ENCODE measurements around the gene SLC25A12. TPM values are rescaled to one million over a fixed set of nuclear protein-coding genes. Genes with fewer than 3 reads are reported as not detected.

Gene SLC25A12
- total and polyA plus RNA-seq, 2 donors (not counting 1 experiment from before 2014, with no cell fraction given), result 10.0 to 21.0 TPM

DNA sequence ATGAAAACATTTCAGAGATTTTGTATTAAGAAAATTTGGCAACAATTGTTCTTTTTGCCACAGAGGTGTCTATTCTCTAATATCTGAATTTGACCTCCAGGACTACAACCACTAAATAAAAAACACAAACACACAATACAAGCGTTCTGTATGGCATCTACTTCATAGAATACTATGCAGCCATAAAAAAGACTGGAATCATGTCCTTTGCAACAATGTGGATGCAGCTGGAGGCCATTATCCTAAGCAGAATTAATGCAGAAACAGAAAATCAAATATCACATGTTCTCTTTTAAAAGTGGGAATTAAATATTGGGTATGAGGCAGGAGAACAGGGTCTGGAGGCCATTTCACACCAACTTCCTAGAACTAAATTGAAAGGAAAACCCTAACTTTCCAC lies 19.5 kb downstream of the SLC25A12 start:
- Histone ChIP-seq H3K79me2 (ENCODE audit: control insufficient read depth, insufficient read depth, low read length) (peaks cover 16% of the 10 kb centered on the region), H3K9me3 (ENCODE audit: control extremely low read depth in 1 of 3, control insufficient read depth in 2 of 3, insufficient read depth in 1 of 3, low read length in 2 of 3) (peaks cover 0 to 10% (median 0%) of the 10 kb centered on the region in 3 donors), H3K36me3 (replicated peaks in 1 of 2; ENCODE audit: control extremely low read depth in 1 of 2, control insufficient read depth in 1 of 2, extremely low read depth in 1 of 2, insufficient read depth in 2 of 2, low read length in 1 of 2) (peaks cover 0 to 17% of the 10 kb centered on the region in 2 experiments), H3K9ac (ENCODE audit: low read length) (no peak overlapping the region), H3K4me3 (ENCODE audit: control extremely low read depth in 1 of 5, extremely low read depth in 1 of 5, insufficient read depth in 1 of 5, low read depth in 2 of 5, low read length in 4 of 5) (no peak overlapping the region), H3K27ac (ENCODE audit: low read length in 2 of 2) (no peak overlapping the region), H2AFZ (ENCODE audit: insufficient read depth, low read depth, low read length, poor library complexity, severe bottlenecking) (no peak overlapping the region), H3K27me3 (replicated peaks in 1 of 4; ENCODE audit: control extremely low read depth in 1 of 4, control insufficient read depth in 3 of 4, insufficient read depth in 4 of 4, low read length in 3 of 4) (no peaks in the 10 kb centered on the region), H3K4me2 (replicated peaks; ENCODE audit: low read depth, low read length, poor library complexity, severe bottlenecking) (no peak overlapping the region), H3K4me1 (ENCODE audit: control insufficient read depth in 2 of 2, insufficient read depth in 2 of 2, low read length in 2 of 2) (no peaks in the 10 kb centered on the region), H4K20me1 (ENCODE audit: control insufficient read depth, insufficient read depth, low read length, poor library complexity, severe bottlenecking) (no peaks in the 10 kb centered on the region)
- no peaks in the 10 kb centered on the region for H3K9me3 Mint-ChIP-seq (ENCODE audit: insufficient read depth)
- intact Hi-C loops (cut with micrococcal nuclease), result no loop called here
- DNase-seq, result no peak
- TF ChIP-seq EZH2 (IDR thresholded peaks at IDR 0.05; ENCODE audit: borderline replicate concordance, insufficient read depth, low read depth, low read length, poor library complexity, severe bottlenecking), result no peak
- TF ChIP-seq, protein P1, sequence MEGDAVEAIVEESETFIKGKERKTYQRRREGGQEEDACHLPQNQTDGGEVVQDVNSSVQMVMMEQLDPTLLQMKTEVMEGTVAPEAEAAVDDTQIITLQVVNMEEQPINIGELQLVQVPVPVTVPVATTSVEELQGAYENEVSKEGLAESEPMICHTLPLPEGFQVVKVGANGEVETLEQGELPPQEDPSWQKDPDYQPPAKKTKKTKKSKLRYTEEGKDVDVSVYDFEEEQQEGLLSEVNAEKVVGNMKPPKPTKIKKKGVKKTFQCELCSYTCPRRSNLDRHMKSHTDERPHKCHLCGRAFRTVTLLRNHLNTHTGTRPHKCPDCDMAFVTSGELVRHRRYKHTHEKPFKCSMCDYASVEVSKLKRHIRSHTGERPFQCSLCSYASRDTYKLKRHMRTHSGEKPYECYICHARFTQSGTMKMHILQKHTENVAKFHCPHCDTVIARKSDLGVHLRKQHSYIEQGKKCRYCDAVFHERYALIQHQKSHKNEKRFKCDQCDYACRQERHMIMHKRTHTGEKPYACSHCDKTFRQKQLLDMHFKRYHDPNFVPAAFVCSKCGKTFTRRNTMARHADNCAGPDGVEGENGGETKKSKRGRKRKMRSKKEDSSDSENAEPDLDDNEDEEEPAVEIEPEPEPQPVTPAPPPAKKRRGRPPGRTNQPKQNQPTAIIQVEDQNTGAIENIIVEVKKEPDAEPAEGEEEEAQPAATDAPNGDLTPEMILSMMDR (IDR thresholded peaks at IDR 0.05), result no peak
- H3K27ac Mint-ChIP-seq, result no peak overlapping the region
- peaks cover 9% of the 10 kb centered on the region for H3K4me1 Mint-ChIP-seq
- ChIA-PET CTCF (no interaction called here), POLR2A (no interaction called here)
- ATAC-seq (ENCODE audit: low read depth), result no peak
- no peaks in the 10 kb centered on the region for H3K27me3 Mint-ChIP-seq
- 100% methylated on average over 1 of the region's 1 CpG for WGBS (ENCODE audit: insufficient coverage)
- no peak overlapping the region for H3K4me3 Mint-ChIP-seq

DNA sequence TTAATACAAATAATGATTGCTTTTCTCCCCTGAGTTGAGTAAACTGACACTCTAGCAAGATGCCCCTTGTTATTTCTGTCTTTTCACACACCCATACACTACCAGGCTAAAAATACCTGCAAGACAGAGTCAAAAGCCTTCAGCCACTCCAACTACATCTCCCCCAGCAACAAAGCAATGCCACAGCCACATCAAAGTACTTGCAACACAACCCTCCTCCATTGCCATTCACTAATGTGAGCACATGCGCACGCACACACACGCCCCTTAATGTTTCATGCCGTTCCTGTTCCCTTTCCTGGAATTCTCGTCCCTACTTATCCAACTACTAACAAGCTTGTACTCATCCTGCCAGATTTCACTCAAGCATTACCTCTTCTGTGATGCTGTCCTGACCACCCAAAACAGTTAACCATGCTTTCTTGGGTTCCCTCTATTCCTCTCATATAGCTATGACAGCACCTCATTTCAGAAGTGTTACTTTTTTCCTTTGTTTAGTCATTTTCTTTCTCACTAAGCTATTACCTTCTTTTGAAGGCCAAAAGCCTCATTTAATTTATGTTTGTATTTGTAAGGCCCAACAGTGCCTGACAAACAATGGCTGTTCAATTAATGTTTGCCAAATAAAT lies 29.6 kb downstream of the SLC25A12 start:
- ATAC-seq (ENCODE audit: low read depth) (no peak), DNase-seq (no peak)
- Histone ChIP-seq H3K4me2 (replicated peaks; ENCODE audit: low read depth, low read length, poor library complexity, severe bottlenecking) (no peak overlapping the region), H4K20me1 (ENCODE audit: control insufficient read depth, insufficient read depth, low read length, poor library complexity, severe bottlenecking) (peaks cover 13% of the 10 kb centered on the region), H3K4me3 (ENCODE audit: control extremely low read depth in 1 of 5, extremely low read depth in 1 of 5, insufficient read depth in 1 of 5, low read depth in 2 of 5, low read length in 4 of 5) (no peak overlapping the region), H3K27me3 (replicated peaks in 1 of 4; ENCODE audit: control extremely low read depth in 1 of 4, control insufficient read depth in 3 of 4, insufficient read depth in 4 of 4, low read length in 3 of 4) (no peaks in the 10 kb centered on the region), H2AFZ (ENCODE audit: insufficient read depth, low read depth, low read length, poor library complexity, severe bottlenecking) (no peak overlapping the region), H3K9me3 (ENCODE audit: control extremely low read depth in 1 of 3, control insufficient read depth in 2 of 3, insufficient read depth in 1 of 3, low read length in 2 of 3) (no peaks in the 10 kb centered on the region), H3K36me3 (replicated peaks in 1 of 2; ENCODE audit: control extremely low read depth in 1 of 2, control insufficient read depth in 1 of 2, extremely low read depth in 1 of 2, insufficient read depth in 2 of 2, low read length in 1 of 2) (peaks cover 2% of the 10 kb centered on the region in 2 experiments), H3K27ac (ENCODE audit: low read length in 2 of 2) (no peak overlapping the region), H3K79me2 (ENCODE audit: control insufficient read depth, insufficient read depth, low read length) (peaks cover 3% of the 10 kb centered on the region), H3K9ac (ENCODE audit: low read length) (no peak overlapping the region), H3K4me1 (ENCODE audit: control insufficient read depth in 2 of 2, insufficient read depth in 2 of 2, low read length in 2 of 2) (no peaks in the 10 kb centered on the region)
- intact Hi-C loops (cut with micrococcal nuclease), result no loop called here
- H3K4me3 Mint-ChIP-seq, result no peak overlapping the region
- H3K4me1 Mint-ChIP-seq, result no peaks in the 10 kb centered on the region
- 71% methylated on average over 5 of the region's 5 CpGs for WGBS (ENCODE audit: insufficient coverage)
- TF ChIP-seq, protein P1 (IDR thresholded peaks at IDR 0.05), result no peak
- TF ChIP-seq EZH2 (IDR thresholded peaks at IDR 0.05; ENCODE audit: borderline replicate concordance, insufficient read depth, low read depth, low read length, poor library complexity, severe bottlenecking), result no peak
- POLR2A ChIA-PET, result no interaction called here
- no peak overlapping the region for H3K27ac Mint-ChIP-seq
- no peaks in the 10 kb centered on the region for H3K9me3 Mint-ChIP-seq (ENCODE audit: insufficient read depth)
- H3K27me3 Mint-ChIP-seq, result no peaks in the 10 kb centered on the region
- CTCF ChIA-PET, result no interaction called here
